Heart right ventricle (tissue), 16 donors: ENCODE measurements around the gene DNAH17. TPM values are rescaled to one million over a fixed set of nuclear protein-coding genes. Genes with fewer than 3 reads are reported as not detected.

Experiments used
- ATAC-seq, 8 donors: fragments of 200-7000 bp; cut with Tn5 transposase; one replicate each; pipeline ENCODE4 v1.9.1; 2020; ENCODE audit warnings: mild to moderate bottlenecking in 8 of 8, moderate library complexity in 8 of 8, moderate number of reproducible peaks in 1 of 8
- DNase-seq, 2 donors: peaks; one replicate each; pipeline ENCODE4 v3.0.0-alpha.2; 2020
- H3K27ac ChIP-seq, 10 donors: fragments of 200-600 bp; sonication (generic) in 2 of 10; one replicate each; pipeline versions ENCODE4 v1.5.0 to v1.8.0; 2020 to 2022; ENCODE audit warnings: mild to moderate bottlenecking in 3 of 10
- H3K27me3 ChIP-seq, 7 donors: fragments of 200-600 bp; one replicate each; pipeline ENCODE4 v1.8.0; 2021 to 2022; ENCODE audit warnings: mild to moderate bottlenecking in 2 of 7
- H3K36me3 ChIP-seq, 9 donors: fragments of 200-600 bp; sonication (generic) in 1 of 9; one replicate each; pipeline versions ENCODE4 v1.5.0 to v1.8.0; 2020 to 2022; ENCODE audit warnings: mild to moderate bottlenecking in 2 of 9
- H3K4me1 ChIP-seq, 9 donors: fragments of 200-600 bp; sonication (generic) in 1 of 9; one replicate each; pipeline versions ENCODE4 v1.5.0 to v1.8.0; 2020 to 2022; ENCODE audit warnings: mild to moderate bottlenecking in 4 of 9
- H3K4me3 ChIP-seq, 10 donors: fragments of 200-600 bp; sonication (generic) in 2 of 10; one replicate each; pipeline versions ENCODE4 v1.5.0 to v1.8.0; 2020 to 2022; ENCODE audit warnings: mild to moderate bottlenecking in 7 of 10, moderate library complexity in 2 of 10
- H3K9me3 ChIP-seq, 11 donors: fragments of 200-600 bp in 10 of 11; sonication (generic) in 2 of 11; one replicate each; pipeline versions ENCODE4 v1.5.0 to v1.8.0; 2013 to 2022; ENCODE audit warnings: mild to moderate bottlenecking in 2 of 11, control low read depth in 1 of 11, moderate library complexity in 1 of 11
- CTCF ChIP-seq, 9 donors: fragments of 200-600 bp; sonication (generic) in 2 of 9; IDR thresholded peaks; one replicate each; pipeline versions ENCODE4 v1.5.0 to v1.8.0; 2021 to 2022; ENCODE audit warnings: antibody characterized with exemption in 9 of 9, mild to moderate bottlenecking in 5 of 9, moderate library complexity in 1 of 9
- WGBS, 2 donors: extraction: QIAGEN DNeasy Blood & Tissue Kit; methylation state at CpG; one replicate each; pipeline ENCODE4 v1.1.7; 2013; ENCODE audit warnings: inconsistent platforms in 1 of 2; 5-methylcytosine and 5-hydroxymethylcytosine counted together
- intact Hi-C, 10 donors: fragments of 100-400 bp; cut with DNase I; formaldehyde crosslinking; loops; one replicate each; pipeline versions ENCODE4 v1.11.1 to v1.14.2; 2022
- polyA plus RNA-seq, 2 donors: library from polyadenylated mRNA; stranded (reverse); fragments of 200-250 nt; gene quantifications; one replicate each; pipeline ENCODE4 v1.2.3, GENCODE V29; 2013
- total RNA-seq, 10 donors: library from RNA; stranded (reverse); fragmentation: NEBNext Ultra II Directional in 3 of 10; extraction: Animal tissue kit (Norgen Biotek cat#: 25700) in 3 of 10; gene quantifications; one replicate each; pipeline versions ENCODE4 v1.2.1 to v1.2.4, GENCODE V29; 2021 to 2023
- donor health status: Arrhythmogenic right ventricular cardiomyopathy.
- donor health status: ischemic (EF 13 %, LVEDD 7.1; RV severe dilation, severe dysfunction).
- donor health status: healthy with polysubstance abuse.
- donor health status: DM: no; HTN: yes; CAD: no.
- donor health status: DM: no; HTN: no; CAD: no.
- donor health status: ischemic (EF 25% LVEDD 6.9; RV normal size, moderate dysfunction).
- donor health status: ischemic (EF 25% LVEDD 5.7; RV mildly dilated, moderate dysfunction).
- donor health status: healthy.
- donor health status: DM: yes; HTN: yes; CAD: no.
- donor health status: Ischemic cardiomyopathy.
- donor health status: ischemic (EF 35%, LVEDD 5.7; RV mildly dilated, moderate dysfunction).
- donor health status: nonischemic (EF 11% LVEDD 7.7; RV severe dilation, severe dysfunction).
- donor health status: DM: yes; HTN: yes; CAD: no.
- donor health status: PGD.
- donor health status: ischemic (EF 29% LVEDD 5.4; RV normal size, mild dysfunction).
- donor health status: nonischemic (EF 23%, LVEDD 6.1; RV moderate dilation, normal function).

DNAH17 gene
- total and polyA plus RNA-seq, 12 donors, result 0.05 to 0.30 (median 0.09) TPM; not detected in 4

GRCh38 chr17:78460951-78461798, 116.0 kb downstream of the DNAH17 start:
- no peak overlapping the region for H3K4me3 ChIP-seq
- no peak for ATAC-seq
- 88 to 91% methylated on average over 34 of the region's 34 CpGs for WGBS, 2 donors
- intact Hi-C loops, result no loop called here
- H3K9me3 ChIP-seq, result no peaks in the 10 kb centered on the region
- H3K27ac ChIP-seq, result no peak overlapping the region
- no peaks in the 10 kb centered on the region for H3K36me3 ChIP-seq
- H3K27me3 ChIP-seq, result no peaks in the 10 kb centered on the region
- no peaks in the 10 kb centered on the region for H3K4me1 ChIP-seq
- no peak for TF ChIP-seq CTCF (IDR thresholded peaks at IDR 0.05)
- no peak for DNase-seq

GRCh38 chr17:78460176-78460675, 117.0 kb downstream of the DNAH17 start:
- ATAC-seq (no peak), DNase-seq (no peak)
- Histone ChIP-seq H3K4me1 (no peaks in the 10 kb centered on the region), H3K4me3 (no peak overlapping the region), H3K27me3 (no peaks in the 10 kb centered on the region), H3K9me3 (no peaks in the 10 kb centered on the region), H3K36me3 (no peaks in the 10 kb centered on the region), H3K27ac (no peak overlapping the region)
- no peak for TF ChIP-seq CTCF (IDR thresholded peaks at IDR 0.05)
- WGBS, 2 donors, result 80 to 84% methylated on average over 11 of the region's 11 CpGs
- intact Hi-C loops, result no loop called here

GRCh38 chr17:78459696-78460095, 117.5 kb downstream of the DNAH17 start:
- intact Hi-C loops, result no loop called here
- Histone ChIP-seq H3K36me3 (no peaks in the 10 kb centered on the region), H3K27ac (no peak overlapping the region), H3K27me3 (no peaks in the 10 kb centered on the region), H3K4me3 (no peak overlapping the region), H3K4me1 (no peaks in the 10 kb centered on the region), H3K9me3 (no peaks in the 10 kb centered on the region)
- WGBS, 2 donors, result 91 to 92% methylated on average over 21 of the region's 21 CpGs
- no peak for DNase-seq
- TF ChIP-seq CTCF (IDR thresholded peaks at IDR 0.05), result no peak
- ATAC-seq, result no peak

- no peaks in the 10 kb centered on the region for H3K4me1 ChIP-seq
- no peak for DNase-seq
- no peak overlapping the region for H3K27ac ChIP-seq
- H3K4me3 ChIP-seq, result no peak overlapping the region
- intact Hi-C loops, result no loop called here
- 91 to 93% methylated on average over 37 of the region's 37 CpGs for WGBS, 2 donors
- H3K9me3 ChIP-seq, result no peaks in the 10 kb centered on the region
- H3K27me3 ChIP-seq, result no peaks in the 10 kb centered on the region
- no peak for ATAC-seq
- no peak for TF ChIP-seq CTCF (IDR thresholded peaks at IDR 0.05)
- no peaks in the 10 kb centered on the region for H3K36me3 ChIP-seq
Observed at GRCh38 chr17:78458736-78459335, 118.4 kb downstream of the DNAH17 start.
